ENCODE results near the gene HCN2.

DNA sequence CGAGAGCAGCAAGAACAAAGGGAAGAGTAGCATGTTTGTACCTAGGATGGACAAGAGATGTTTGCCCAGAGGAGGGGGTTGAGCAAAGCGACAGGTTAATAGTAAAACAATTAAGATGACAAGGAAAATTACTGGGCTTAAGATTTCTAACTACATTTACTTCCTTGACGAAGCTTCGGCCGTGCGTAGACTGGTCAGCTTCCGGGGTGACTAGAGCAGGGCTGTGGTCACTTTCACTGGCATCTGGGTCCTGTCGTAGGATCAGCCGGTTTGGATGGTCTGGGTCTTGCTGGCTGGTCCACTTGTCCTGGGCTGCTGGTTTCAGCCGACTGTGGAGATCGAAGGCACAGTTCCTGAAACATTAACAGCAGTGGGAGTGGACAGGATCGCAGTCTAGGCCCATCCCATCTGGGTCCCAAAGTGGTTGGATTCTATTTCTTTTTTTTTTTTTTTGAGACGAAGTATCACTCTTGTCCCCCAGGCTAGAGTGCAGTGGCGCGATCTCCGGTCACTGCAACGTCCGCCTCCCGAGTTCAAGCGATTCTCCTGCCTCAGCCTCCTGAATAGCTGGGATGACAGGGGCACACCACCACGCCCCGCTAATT, 22.3 kb upstream of the HCN2 start:
- TF ChIP-seq, protein P1, sequence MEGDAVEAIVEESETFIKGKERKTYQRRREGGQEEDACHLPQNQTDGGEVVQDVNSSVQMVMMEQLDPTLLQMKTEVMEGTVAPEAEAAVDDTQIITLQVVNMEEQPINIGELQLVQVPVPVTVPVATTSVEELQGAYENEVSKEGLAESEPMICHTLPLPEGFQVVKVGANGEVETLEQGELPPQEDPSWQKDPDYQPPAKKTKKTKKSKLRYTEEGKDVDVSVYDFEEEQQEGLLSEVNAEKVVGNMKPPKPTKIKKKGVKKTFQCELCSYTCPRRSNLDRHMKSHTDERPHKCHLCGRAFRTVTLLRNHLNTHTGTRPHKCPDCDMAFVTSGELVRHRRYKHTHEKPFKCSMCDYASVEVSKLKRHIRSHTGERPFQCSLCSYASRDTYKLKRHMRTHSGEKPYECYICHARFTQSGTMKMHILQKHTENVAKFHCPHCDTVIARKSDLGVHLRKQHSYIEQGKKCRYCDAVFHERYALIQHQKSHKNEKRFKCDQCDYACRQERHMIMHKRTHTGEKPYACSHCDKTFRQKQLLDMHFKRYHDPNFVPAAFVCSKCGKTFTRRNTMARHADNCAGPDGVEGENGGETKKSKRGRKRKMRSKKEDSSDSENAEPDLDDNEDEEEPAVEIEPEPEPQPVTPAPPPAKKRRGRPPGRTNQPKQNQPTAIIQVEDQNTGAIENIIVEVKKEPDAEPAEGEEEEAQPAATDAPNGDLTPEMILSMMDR (IDR thresholded peaks at IDR 0.05): no peak
- TF ChIP-seq EZH2 (IDR thresholded peaks at IDR 0.05): no peak
- TF ChIP-seq EZH2phosphoT487 (IDR thresholded peaks at IDR 0.05): no peak

Data from neural progenitor cell (in vitro differentiated cells).